HG02973 (cell line): ENCODE measurements around the gene RNF26.

ENCODE experiments used
- ATAC-seq: cut with Tn5 transposase; IDR thresholded peaks from one replicate; pipeline ENCODE4 v1.9.1; 2021; ENCODE audit warnings: moderate library complexity; ENCODE audit not compliant: unreplicated experiment

Gene RNF26

DNA sequence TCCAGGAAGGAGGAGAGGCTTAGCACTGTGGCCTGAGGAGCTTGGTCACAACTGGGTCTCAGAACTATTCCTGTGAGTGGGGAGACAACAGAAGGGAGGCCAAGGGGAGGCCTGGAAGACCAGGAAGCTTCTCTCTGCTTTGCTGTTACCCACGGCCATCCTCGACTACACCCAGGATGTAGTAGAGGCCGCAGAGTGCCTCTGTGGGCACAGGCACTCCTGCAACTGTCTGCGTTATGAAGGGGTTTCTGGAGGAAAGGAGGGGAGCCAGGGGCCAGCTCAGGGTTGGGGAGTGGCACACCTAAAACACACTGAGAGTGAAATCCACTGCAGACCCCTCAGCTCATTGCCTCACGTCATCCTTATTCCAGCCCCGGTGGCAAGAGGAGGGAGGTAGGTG is 16.0 kb downstream of the RNF26 start:
- ATAC-seq, result no peak

DNA sequence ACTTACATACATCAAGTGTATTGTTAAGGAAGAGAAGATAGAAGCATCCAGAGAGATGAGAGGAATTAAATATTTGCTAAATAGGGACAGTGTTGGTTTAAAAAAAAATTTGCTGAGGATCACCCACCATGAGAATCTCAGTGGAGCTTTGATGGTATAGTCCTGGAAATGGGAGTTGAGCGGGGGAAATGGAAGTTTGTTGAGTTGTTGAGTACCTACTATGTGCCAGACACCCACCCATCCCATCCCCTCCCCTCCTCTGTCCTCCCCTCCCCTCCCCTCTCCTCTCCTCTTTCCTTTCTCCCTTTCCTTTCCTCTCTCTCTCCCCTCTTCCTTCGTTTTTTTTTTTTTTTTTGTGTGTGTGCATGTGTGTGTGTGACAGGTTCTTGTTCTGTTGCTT is 16.9 kb downstream of the RNF26 start:
- ATAC-seq, result no peak

DNA sequence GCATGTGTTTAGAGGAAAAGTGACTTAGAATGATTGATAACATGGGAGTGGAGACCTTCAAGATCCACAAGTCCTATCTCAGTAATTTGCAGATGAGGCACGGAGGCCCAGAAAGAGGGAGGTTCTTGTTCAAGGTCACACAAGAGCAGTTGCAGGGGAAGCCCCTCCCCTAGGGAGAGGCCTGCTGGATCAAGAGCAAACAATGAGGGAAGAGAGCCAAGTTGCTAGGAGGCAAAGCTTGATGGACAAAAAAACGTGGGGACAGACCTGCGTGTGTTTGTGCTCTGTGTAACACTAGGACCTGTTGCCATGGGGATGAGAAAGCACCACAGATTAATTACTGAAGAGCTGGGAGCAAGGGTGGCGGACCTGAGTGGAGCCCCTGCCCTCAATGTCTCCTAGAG is 18.5 kb downstream of the RNF26 start:
- no peak for ATAC-seq

DNA sequence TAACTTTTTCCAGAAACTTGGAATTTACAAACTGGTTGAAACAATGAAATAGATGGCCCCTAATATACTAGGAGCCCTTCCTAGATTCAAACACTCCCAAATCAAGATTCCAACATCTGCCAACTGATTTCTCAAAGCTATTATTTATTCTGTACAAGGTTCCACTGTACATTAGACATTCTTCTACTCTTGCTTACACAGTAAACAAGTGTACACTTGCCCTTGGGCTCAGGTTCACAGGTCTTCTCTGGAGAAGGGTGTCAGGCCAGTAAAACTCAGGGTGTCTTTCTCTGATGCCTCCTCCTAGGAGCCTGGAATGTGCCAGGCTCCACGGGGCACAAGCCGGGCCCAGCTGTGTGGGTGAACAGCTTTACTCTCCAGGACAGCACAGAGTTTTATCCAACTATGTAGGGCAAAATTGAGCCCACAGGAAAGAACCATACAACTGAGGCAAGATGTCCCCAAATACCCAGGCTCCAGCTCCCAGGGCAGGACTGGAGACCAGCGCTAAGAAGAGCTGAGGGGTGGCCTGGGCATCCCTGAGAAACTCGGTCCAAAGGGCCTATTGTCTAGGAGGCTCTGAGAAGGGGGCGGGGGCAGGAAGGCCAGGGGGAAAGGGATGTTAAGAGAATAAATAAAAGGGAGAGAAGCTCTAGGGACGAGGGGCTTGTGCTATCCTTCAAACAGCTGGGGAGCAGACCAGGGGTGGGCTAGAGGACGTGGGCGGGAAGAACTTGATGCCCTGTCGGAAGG is 20.9 kb downstream of the RNF26 start:
- no peak for ATAC-seq

DNA sequence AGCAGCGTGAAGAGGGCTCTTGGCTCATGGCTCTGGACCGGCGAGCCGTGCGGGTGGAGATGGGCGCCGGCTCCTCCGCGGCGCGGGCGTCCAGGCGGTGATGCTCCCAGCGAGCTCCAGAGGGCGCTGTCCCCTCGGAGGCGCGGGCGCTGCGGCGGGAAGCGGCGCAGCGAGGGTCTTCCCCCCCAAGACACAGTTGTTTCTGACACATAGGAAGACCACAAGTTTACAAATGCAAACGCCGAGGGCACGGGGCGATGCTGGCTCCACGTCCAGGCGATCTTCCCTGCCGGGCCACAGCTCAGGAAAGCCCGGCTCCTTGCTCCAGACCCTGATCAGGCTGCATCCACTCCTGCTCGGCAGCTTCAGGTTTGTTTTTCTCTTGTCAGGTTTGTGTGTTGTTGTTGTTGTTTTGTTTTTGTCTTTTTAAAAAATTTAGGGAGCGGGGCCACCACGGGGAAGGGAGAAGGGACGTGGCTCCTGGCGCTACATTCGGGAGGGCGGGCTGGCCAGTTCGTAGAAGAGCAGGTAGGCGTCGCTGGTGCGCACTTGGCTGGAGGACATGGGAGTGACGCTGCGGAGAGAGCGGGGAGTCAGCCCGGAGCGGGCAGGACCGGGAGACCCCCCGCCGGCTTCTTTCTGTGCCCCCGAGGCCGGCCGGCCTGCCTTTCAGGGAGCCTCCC is 22.2 kb downstream of the RNF26 start:
- peak; percentile 68 for ATAC-seq

DNA sequence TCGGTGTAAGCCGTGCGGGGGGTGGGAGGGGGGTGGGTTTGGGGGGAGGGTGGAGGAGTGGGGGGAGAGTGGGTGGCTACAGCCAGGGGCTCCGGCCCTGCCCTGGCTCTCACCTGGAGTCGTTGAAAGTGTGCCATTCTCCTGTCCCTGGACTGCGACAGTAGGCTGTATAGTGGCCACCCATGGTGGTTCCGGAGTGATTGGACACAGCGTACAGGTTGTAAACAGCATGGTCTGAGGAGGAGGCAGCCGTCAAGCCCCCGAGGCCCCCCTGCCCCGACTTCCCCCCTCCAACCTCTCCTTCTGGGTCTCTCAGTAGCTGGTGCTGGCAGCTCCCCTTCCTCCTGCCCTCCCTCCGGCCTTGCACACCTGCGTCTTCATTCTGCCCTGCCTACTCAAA is 22.7 kb downstream of the RNF26 start:
- ATAC-seq, result no peak

DNA sequence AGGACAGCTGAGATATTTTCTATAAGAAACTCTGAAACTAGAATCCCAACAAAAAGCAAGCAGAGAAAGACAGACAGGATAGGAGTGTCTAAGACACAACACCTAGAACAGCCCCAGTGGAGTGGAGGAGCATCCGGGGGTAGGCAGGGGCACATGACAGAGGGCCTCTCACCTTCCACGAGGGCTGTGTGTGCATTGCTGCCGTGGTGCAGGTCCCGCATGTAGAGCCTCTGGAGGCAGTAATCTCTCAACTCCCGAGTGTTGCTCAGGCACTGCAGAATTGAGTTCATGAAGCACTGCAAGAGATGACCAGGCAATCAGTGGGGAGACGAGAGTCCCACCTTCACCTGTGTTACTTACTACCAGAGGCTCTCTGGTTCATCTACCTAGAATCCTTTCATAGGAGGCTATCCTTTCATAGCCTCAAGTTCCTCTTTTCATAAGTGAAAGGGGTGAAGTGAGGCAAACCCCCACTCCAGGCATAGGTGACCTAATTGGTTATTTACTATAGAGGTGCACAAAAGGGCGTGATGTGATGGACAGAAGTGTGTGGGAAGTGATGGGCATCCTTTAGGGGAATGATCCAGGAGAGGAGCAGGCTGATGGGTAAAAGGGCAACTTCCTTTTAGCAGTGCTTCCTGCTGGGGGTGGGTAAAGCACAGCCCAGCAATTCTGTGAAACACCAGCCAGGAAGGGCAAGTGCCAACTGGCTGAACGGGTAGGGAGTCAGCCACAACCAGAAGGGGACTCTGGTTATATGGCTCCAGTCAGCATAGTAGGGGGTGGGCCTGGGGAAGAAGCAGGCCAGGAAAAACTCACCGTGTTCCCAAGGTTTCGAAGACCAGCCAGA is 25.3 kb downstream of the RNF26 start:
- ATAC-seq, result no peak

DNA sequence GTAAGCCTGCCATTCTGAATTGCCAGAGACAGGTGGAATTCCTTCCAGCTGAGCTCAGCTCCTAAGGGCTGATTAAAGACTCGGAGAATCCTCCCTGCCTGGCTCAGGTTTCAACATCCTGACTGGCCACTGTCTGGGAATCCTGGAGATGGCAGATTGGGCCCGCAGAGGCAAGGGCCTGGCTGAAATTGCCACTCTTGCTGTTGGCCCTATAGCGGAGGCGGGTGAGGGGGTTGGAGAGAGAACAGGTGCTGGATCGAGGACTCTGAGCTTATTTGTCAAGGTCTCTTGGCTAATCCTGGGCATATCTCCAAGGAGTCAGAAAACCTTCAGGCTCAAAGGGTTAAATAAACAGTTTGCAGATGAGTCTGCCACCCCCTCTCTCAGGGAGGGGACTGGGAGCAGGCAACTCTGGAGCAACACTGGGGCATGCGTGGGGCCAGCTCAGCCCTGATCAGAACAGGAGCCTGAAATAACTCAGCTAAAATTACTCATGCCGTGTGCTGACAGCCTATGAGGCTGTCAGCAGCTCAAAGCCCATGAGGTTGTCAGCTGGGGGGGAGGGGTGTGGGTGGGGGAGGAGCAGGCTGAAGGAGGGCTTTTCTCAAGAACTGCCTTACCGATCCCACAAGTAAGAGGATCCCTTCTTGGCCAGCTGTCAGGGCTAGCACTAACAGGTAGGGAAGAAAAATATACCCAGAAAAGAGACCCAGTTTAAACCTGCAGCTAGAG is 26.9 kb downstream of the RNF26 start:
- no peak for ATAC-seq

DNA sequence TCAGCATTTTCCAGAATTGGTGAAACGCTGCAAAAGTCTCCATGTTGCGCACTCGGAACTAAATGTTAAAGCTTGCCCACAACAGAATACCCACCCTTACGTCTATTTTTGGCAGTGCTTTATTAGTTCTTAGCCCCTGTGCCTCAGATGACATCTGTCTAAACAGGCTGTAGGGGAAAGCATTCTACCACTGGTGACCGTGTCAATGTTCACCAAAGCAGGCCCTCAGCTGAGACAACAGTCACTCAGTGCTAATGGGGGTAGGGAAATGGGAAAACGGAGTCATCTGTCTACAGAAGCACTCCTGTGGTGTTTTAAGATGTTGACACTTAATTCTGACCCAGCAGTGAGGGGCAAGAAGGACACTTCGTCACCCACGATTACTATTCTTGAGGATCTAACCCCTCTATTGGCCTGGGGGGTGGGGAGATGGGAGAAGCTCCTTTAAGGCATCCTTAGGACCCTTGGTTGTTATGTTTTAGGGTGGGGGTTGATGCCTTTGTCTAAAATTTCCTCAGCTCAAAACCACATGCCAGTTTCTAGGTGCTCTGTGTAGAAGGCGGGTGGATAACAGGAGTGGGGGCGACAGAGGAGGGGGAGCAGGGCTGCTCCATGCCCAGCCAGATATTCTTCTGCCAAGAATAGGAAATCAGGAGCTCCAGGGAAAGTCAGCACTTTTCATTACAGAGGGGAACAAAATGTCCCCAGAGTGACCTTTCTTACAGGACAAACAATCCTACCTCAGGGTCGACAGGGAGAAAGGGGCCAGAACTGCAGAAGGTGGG is 27.8 kb downstream of the RNF26 start:
- no peak for ATAC-seq

DNA sequence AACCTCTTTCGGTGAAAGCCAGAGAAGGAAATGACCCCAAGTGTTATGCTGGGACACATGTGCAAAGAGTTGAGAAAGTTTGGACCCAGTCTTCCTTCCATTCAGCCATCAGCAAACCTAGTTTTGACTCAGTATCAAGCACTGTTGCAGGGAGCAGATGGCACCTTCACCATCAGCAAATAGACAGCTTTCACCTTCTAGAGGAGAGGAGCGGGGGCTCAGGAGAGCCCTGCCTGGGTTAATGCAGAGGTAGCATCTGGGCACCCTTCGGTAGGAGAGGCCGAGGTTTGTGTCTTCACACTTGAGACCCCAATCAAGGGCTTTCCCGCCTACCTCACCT is 28.4 kb downstream of the RNF26 start:
- no peak for ATAC-seq

DNA sequence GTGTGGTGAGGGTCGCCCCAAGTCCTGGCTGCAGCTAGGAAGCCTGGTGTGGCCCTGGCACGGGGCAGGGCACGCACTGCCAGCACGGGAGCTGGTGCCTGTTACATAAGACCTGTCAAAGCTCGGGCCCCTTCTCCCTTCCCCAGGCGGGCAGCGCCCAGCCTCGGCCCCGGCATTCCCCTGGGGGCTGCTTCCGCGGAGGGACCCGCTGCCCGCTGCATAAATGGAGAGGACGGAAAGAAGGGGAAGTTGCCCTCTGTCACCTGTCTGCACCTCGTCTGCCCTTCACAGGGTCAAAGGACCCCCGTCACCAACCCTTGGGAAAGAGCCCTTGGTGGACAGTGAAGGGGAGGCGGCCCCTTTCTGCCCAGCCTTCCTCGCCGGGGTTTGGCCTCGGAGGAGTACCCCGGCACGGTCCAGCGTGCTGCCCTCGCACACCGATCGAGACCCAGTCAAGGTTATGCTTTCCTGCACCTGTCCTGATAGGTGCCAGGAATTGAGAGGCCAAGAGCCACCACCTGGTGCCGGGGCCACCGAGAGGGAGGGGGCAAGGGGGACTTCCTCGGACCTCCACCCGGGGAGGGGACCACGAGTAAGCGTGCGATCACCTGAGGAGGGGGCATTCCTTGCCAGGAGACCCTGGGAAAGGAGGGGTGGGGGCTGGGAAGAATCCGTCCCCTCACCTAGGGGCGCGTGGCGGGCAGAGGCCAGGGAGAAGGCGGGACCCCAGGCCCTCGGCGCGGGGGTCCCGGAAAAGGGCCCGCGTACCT is 28.9 kb downstream of the RNF26 start:
- ATAC-seq, result no peak

DNA sequence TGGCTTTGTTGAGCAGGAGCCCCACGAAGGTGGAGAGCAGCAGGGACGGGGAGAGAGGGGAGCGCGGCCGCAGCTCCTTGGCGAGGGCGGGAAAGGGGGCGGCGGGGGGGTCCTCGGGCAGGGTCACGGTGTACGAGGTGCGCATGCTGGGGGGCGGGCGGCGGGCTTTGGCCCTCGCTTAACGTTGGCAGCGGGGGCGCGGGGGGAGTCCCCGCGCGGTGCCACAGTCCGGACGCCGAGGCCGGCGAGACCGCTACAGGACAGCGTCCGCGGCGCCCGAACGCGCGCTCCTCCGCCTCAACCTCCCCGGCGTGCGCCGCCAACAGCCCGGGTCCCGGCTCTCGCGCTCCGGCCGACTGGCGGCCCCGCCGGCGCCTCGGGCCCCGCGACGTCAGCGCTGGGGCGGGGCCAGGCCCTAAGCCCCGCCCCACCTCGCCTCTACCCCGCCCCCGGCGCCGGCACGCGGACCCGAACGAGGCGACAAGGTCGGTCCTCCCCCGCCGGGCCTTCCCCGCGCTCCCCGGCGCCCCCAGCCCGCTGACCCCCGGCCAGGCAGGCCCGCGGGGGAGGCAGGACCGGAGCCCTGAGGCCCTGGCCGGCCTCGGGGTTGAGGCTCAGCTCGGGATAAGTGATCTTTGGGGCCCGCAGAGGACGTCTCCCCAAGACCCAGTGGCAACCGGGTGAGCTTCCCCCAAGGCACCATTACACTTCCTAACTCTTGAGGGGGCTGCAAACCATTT is 29.7 kb downstream of the RNF26 start:
- no peak for ATAC-seq

DNA sequence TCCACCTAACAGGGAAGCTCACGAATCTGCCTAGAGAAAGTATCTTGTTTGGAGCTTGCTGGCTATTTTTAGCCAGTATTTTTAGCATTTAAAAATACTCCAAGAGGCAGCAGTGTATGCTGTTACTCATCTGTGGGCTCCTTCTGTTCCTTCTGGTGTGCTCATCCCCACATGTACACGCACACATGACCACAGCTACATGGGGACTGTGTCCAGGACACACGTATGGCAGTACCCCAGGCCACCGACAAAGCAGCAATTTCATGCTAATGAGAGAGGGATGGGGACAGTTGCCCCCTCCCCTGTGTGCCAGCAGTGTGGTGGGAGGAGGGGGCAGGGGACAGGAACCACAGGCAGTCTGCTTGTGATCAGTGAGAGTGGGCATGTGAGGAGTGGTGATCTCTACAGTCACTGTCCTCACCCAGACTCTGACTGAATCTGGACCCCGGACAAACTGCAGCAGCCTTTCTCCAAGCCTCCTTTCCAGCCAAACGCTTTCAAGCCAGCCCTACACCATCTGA is 30.8 kb downstream of the RNF26 start:
- no peak for ATAC-seq

DNA sequence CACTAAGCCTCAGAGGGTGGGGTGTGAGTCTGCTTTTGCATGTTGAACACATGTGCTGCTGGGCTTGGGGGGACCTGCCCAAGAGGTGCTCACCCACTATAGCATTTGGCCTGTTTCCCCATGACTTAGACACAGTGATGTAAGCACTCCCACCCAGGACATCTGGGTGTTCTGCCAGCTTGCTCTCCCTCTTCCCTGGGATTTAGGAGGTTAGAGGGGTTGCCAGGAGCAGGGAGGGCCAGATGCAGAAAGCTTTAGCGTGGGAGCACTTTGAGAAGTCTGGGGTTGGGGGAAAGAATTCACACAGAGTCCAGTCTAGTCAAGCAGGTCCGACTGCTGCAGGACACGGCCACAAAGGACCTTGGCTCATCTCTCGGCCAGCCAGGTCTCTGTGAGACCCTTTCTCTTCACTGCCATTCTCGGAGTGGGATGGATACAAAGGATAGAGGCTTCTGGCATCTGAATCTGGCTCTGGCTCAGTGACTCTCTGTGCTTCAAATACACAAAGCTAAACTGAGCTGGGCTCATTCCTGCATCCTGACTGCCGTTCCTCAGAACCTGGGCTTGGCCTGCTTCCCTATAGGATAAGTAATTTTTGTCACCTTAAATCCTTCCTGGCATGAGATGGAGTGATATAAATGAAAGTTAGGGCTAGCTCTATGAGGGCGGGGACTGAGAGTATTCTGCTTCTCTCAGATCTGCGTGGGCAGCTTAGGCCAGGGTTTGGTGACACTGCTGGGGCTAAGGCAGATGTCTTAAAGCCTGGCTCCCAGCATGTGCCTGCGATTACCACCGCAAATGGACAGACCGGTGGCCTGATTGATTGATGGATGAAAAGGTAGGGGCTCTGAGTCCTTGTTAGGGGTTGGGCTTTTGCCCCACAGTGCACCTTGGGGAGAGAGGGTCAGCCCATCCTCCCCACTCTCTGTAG is 32.6 kb downstream of the RNF26 start:
- ATAC-seq, result no peak

DNA sequence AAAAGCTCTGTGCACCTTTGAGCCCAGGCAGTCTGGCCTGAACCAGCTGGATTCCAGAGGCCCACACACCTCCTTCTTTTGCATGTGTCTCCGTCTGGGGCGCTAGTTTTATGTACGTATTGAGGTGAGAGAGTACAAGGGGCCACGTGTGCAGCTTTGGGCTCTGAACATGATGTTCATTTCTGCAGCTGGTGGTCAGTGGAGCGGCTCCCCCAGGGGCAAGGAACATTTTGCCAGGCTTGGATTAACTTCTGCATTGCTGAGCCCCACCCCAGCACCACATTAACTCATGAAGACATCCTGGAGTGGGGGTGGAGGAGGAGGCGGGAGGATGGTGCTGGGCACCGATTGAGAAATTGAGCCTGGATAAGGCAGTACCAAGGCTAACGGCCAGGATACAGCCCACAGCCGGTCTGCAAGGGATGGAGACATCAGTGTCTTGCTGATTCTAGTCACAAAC is 33.4 kb downstream of the RNF26 start:
- ATAC-seq, result no peak

DNA sequence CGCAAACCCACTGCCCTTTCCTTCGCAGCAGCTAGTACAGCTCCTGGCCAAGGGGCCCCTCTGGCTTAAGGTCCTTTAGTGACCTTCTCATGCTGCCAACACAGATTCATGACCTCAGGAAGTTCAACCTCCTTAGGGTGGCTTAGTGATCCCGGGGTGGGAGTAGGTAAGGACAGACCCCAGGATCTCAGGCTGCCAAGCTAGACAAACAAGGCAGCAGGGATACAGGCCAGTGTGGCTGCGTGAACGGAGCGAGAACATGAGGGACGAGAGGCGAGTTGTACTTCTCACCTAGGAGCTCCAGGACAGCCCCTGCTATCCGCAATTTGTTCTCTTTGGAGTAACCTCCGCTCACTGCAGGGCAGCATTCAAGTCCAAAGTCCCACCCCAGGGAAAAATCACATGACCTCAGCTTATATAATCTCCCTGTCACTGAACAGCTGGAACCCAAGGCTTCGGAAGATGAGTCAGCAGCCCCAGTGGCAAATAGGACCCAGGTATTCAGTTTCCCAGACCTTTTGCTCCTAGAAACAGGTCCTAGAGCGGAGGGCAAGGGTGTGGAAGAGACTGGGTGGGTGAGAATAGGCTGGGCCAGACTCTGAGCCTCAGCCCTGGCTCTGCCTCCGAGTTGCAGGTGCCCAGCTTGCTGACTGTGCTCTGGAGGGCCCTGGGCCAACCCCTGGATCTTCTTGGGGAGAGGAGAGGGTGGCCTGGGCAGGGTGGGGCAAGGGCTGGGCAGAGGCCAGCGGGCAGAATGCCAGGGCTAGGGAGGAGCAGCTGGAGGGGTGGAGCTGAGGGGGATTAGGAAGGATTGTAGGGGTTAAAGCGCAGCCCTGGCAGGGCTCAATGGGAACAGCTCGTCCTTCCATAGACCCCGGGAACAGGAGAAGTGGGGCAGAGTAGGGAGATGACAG is 34.1 kb downstream of the RNF26 start:
- ATAC-seq, result no peak
